ENCODE results near the gene SENP8.
A peak's percentile ranks its signal among the peaks of the same experiment; 100 is the strongest.

DNA sequence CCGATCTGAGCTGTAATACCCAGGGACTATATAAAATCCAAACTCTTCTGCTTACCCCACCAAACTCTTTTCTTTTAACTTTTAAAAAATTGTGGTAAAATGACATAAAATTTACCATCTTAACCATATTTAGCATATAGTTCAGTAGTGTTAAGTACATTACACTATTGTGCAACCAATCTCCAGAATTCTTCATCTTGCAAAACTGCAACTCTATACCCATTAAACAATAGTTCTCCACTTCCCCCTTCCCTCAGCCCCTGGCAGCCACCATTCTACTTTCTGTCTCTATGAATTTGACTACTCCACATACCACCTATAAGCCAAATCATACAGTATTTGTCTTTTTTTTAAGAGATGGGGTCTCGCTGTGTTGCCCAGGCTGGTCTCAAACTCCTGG, 38.7 kb downstream of the SENP8 start:
- TF ChIP-seq BRD4 (CRISPR knock-in tag; IDR thresholded peaks at IDR 0.05) (no peak), PHF8 (CRISPR knock-in tag; IDR thresholded peaks at IDR 0.05) (no peak), CEBPB (IDR thresholded peaks at IDR 0.05; ENCODE audit: borderline replicate concordance, low read depth, low read length) (peak; percentile 29; the same call in 1 of the 2 replicates), TP53 (CRISPR knock-in tag; conservative IDR thresholded peaks at IDR 0.05) (no peak), POLR2AphosphoS5 (IDR thresholded peaks at IDR 0.05; ENCODE audit: low read depth, low read length) (no peak), NFE2L2 (IDR thresholded peaks at IDR 0.05; ENCODE audit: low read length) (no peak), ZNF232 (CRISPR knock-in tag; IDR thresholded peaks at IDR 0.05; ENCODE audit: borderline replicate concordance) (no peak), SP1 (IDR thresholded peaks at IDR 0.05) (no peak), SP1 (CRISPR knock-in tag; IDR thresholded peaks at IDR 0.05) (no peak), KDM5A (IDR thresholded peaks at IDR 0.05; ENCODE audit: borderline replicate concordance, low read length) (no peak), EZH2 (conservative IDR thresholded peaks at IDR 0.05; ENCODE audit: low read depth, low read length) (no peak)

Measured in HepG2 (cell line).